RWPE2 (cell line): ENCODE data around the gene PDE6A.
A peak's percentile ranks its signal among the peaks of the same experiment; 100 is the strongest.

Source experiments
- ATAC-seq: fragments of 200-7000 bp; cut with Tn5 transposase; 3 replicates; pipeline ENCODE4 v1.9.1; 2021; ENCODE audit warnings: low read depth
- DNase-seq: peaks from one replicate; pipeline ENCODE4 v3.0.0-alpha.2; 2020; ENCODE audit warnings: low spot score
- H3K27ac ChIP-seq: fragments of 450-650 bp; 2 replicates; pipeline ENCODE4 v1.5.1; 2017; ENCODE audit warnings: mild to moderate bottlenecking; ENCODE audit not compliant: poor library complexity, severe bottlenecking
- H3K27me3 ChIP-seq: fragments of 250-450 bp; sonication (Bioruptor Pico); 2 replicates; pipeline ENCODE4 v1.5.1; 2021; ENCODE audit warnings: mild to moderate bottlenecking, moderate library complexity; ENCODE audit not compliant: insufficient read depth, poor library complexity, severe bottlenecking
- H3K36me3 ChIP-seq: fragments of 250-450 bp; sonication (Bioruptor Pico); 2 replicates; pipeline ENCODE4 v1.5.1; 2020; ENCODE audit warnings: low read depth, mild to moderate bottlenecking, moderate library complexity
- H3K4me1 ChIP-seq: fragments of 250-450 bp; sonication (Bioruptor Pico); 2 replicates; pipeline ENCODE4 v1.5.1; 2021; ENCODE audit warnings: mild to moderate bottlenecking, moderate library complexity; ENCODE audit not compliant: insufficient read depth, poor library complexity, severe bottlenecking
- H3K4me3 ChIP-seq: fragments of 250-450 bp; sonication (Bioruptor Pico); 2 replicates; pipeline ENCODE4 v1.5.1; 2021; ENCODE audit warnings: mild to moderate bottlenecking, moderate library complexity; ENCODE audit not compliant: severe bottlenecking
- H3K9me3 ChIP-seq: fragments of 250-450 bp; sonication (Bioruptor Pico); 2 replicates; pipeline ENCODE4 v1.5.1; 2021; ENCODE audit warnings: mild to moderate bottlenecking, moderate library complexity; ENCODE audit not compliant: severe bottlenecking
- TF ChIP-seq, protein P1 (sequence below): fragments of 450-650 bp; IDR thresholded peaks from one replicate; pipeline ENCODE4 v1.5.1; 2017; ENCODE audit warnings: mild to moderate bottlenecking, moderate library complexity; ENCODE audit not compliant: poor library complexity, severe bottlenecking

Gene PDE6A

GRCh38 chr5:149828161-149829011 lies 116.2 kb downstream of the PDE6A start:
- H3K36me3 ChIP-seq: no peaks in the 10 kb centered on the region; the same call in 1 of the 2 replicates
- no peaks in the 10 kb centered on the region for H3K4me1 ChIP-seq
- H3K4me3 ChIP-seq: no peak overlapping the region
- ATAC-seq (peak; percentile 98), DNase-seq (no peak)
- H3K27me3 ChIP-seq: no peaks in the 10 kb centered on the region
- peak overlapping the region; percentile 21 for H3K27ac ChIP-seq
- TF ChIP-seq, protein P1, sequence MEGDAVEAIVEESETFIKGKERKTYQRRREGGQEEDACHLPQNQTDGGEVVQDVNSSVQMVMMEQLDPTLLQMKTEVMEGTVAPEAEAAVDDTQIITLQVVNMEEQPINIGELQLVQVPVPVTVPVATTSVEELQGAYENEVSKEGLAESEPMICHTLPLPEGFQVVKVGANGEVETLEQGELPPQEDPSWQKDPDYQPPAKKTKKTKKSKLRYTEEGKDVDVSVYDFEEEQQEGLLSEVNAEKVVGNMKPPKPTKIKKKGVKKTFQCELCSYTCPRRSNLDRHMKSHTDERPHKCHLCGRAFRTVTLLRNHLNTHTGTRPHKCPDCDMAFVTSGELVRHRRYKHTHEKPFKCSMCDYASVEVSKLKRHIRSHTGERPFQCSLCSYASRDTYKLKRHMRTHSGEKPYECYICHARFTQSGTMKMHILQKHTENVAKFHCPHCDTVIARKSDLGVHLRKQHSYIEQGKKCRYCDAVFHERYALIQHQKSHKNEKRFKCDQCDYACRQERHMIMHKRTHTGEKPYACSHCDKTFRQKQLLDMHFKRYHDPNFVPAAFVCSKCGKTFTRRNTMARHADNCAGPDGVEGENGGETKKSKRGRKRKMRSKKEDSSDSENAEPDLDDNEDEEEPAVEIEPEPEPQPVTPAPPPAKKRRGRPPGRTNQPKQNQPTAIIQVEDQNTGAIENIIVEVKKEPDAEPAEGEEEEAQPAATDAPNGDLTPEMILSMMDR: peak; percentile 98
- no peaks in the 10 kb centered on the region for H3K9me3 ChIP-seq

DNA sequence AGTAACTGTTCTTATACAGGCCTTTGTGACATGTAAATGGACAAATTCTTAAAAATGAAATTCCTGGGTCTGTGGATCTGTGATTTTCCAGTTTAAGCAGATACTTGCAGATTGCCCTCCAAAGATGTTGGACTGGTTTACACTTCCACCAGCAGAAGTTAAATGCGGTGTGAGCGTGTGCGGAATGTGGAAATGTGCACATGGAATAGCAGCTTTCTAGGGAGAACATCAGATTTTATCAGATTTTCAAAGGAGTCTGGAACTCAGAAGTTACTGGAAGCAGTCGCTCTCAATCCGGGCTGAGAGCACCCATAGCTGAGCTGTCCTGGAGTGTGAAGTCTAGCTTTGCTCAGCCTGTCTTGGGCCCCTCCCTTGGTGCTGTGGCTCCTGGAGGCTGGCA lies 117.0 kb downstream of the PDE6A start:
- Histone ChIP-seq H3K36me3 (no peaks in the 10 kb centered on the region; the same call in 1 of the 2 replicates), H3K27ac (no peak overlapping the region), H3K4me3 (no peak overlapping the region), H3K9me3 (no peaks in the 10 kb centered on the region), H3K27me3 (no peaks in the 10 kb centered on the region), H3K4me1 (no peaks in the 10 kb centered on the region)
- DNase-seq: no peak
- TF ChIP-seq, protein P1: no peak
- ATAC-seq: no peak

DNA sequence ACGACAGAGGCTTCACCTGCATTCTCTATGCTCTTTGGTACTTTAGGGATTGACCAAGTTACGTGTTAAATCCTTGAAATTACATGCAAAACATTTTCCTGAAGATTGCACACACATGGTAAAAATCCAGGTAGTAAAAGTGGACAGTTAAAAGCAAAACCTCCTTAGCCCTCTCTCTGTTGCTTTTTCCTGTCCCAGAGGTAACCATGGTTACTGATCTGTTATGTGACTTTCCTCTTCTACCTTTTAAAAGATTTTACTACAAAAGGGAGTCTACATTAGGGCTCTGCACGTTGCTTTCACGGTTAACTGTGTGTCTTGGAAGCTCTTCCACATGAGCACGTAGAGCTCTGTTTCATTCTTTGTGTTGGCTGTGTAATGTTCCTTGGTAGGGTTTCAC lies 117.5 kb downstream of the PDE6A start:
- no peak for DNase-seq
- ATAC-seq: no peak
- no peaks in the 10 kb centered on the region for H3K4me1 ChIP-seq
- H3K4me3 ChIP-seq: no peak overlapping the region
- H3K27ac ChIP-seq: no peak overlapping the region
- H3K9me3 ChIP-seq: no peaks in the 10 kb centered on the region
- H3K36me3 ChIP-seq: no peaks in the 10 kb centered on the region; the same call in 1 of the 2 replicates
- TF ChIP-seq, protein P1: no peak
- H3K27me3 ChIP-seq: no peaks in the 10 kb centered on the region

DNA sequence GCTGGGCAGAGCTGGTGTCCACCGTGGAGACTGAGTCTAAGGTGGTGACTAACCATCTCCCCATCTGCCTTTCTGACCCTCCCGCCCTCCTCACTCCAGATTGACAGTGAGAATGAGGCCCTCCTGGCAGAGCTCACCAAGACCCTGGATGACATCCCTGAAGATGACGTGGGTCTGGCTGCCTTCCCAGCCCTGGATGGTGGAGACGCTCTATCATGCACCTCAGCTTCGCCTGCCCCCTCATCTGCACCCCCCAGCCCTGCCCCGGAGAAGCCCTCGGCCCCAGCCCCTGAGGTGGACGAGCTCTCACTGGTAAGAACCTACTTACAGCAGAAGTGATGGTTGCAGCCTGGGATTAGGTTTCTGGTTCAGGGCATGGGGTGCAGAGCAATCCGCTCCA lies 118.0 kb downstream of the PDE6A start:
- ATAC-seq (no peak), DNase-seq (no peak)
- no peaks in the 10 kb centered on the region for H3K4me1 ChIP-seq
- no peaks in the 10 kb centered on the region for H3K9me3 ChIP-seq
- H3K27me3 ChIP-seq: no peaks in the 10 kb centered on the region
- no peaks in the 10 kb centered on the region; the same call in 1 of the 2 replicates for H3K36me3 ChIP-seq
- TF ChIP-seq, protein P1: no peak
- H3K27ac ChIP-seq: no peak overlapping the region
- H3K4me3 ChIP-seq: no peak overlapping the region

DNA sequence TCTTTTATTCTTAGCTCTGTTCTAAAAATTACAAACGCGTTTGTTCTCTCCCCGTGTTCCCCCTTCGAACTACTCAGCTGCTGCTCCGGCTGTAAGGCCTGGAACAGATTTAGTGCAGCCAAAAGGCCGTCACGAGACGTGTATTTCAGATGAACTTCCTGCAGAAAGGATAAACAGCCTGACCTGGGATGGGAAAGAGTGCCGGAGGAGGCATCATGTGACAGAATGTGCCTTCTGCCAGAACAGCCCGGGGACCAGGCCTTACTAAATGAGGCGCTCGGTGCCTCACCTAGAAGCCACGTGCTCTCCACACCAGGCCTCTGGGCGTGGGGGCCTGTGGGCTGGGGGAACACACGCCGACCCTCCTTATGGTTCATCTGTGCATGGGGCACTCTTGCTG lies 119.7 kb downstream of the PDE6A start:
- H3K4me1 ChIP-seq: no peaks in the 10 kb centered on the region
- DNase-seq (no peak), ATAC-seq (no peak)
- H3K4me3 ChIP-seq: no peak overlapping the region
- no peak overlapping the region for H3K27ac ChIP-seq
- TF ChIP-seq, protein P1: no peak
- no peaks in the 10 kb centered on the region for H3K27me3 ChIP-seq
- no peaks in the 10 kb centered on the region; the same call in 1 of the 2 replicates for H3K36me3 ChIP-seq
- no peaks in the 10 kb centered on the region for H3K9me3 ChIP-seq
